ENCODE results near the gene ZHX3.

GRCh38 chr20:41276317-41276751 is 41.2 kb downstream of the ZHX3 start:
- TF ChIP-seq POLR2A (IDR thresholded peaks at IDR 0.05) (no peak), CTCF (IDR thresholded peaks at IDR 0.05) (no peak)

Measured in right lobe of liver (tissue), 4 donors.